ENCODE results near the gene KANSL1.
"Not testable (repeated sequence)": the region's sequence is repeated elsewhere in the genome, so short reads cannot be mapped to it uniquely, and the experiment has no call there.

The KANSL1 gene, protein sequence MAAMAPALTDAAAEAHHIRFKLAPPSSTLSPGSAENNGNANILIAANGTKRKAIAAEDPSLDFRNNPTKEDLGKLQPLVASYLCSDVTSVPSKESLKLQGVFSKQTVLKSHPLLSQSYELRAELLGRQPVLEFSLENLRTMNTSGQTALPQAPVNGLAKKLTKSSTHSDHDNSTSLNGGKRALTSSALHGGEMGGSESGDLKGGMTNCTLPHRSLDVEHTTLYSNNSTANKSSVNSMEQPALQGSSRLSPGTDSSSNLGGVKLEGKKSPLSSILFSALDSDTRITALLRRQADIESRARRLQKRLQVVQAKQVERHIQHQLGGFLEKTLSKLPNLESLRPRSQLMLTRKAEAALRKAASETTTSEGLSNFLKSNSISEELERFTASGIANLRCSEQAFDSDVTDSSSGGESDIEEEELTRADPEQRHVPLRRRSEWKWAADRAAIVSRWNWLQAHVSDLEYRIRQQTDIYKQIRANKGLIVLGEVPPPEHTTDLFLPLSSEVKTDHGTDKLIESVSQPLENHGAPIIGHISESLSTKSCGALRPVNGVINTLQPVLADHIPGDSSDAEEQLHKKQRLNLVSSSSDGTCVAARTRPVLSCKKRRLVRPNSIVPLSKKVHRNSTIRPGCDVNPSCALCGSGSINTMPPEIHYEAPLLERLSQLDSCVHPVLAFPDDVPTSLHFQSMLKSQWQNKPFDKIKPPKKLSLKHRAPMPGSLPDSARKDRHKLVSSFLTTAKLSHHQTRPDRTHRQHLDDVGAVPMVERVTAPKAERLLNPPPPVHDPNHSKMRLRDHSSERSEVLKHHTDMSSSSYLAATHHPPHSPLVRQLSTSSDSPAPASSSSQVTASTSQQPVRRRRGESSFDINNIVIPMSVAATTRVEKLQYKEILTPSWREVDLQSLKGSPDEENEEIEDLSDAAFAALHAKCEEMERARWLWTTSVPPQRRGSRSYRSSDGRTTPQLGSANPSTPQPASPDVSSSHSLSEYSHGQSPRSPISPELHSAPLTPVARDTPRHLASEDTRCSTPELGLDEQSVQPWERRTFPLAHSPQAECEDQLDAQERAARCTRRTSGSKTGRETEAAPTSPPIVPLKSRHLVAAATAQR (N-terminal part only)

DNA sequence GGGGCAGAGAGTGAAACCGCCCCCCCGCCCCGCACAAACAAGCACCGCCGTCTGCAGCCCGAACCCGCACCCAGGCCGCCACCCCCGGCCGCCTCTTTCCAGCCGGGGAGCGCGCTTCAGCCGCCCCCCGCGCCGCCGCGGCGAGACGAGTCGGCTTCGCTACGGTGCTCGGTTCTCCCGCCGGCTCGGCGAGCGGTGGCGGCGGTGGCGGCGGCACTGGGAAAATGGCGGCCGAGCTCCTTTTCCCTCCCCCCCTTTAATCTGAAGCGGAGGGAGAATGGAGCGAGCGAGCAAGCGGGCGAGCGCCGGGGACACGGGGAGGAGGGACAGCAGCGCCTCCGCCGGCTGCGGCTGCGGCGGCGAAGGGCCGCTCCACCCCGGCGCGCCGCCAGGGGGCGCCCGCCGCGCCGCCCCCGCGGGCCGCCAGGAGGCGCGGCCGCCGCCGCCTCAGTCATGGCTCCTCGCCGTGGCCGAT is at the start of gene KANSL1:
KANSL1 (minus strand) TSS at position 279 of the 475 bp plus-strand sequence. CDS start 21,286 bp downstream, outside the sequence.
- peak; percentile 87 for DNase-seq (ENCODE audit: low read depth)

DNA sequence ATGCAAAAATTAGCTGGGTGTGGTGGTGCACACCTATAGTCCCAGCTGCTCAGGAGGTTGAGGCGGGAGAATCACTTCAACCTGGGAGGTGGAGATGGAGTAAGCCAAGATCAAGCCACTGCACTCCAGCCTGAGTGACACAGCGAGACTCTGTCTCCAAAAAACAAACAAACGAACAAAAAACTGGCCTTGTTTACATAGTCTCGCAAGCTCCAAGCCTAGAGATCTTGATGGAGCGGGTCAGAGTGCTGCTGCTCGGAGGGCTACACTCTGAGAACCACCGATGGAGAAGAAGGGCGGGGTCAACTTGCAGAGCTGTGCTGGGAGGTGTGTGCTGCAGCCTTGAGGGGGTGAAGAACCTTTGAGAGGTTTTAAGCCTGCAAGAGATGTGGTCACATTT is 38.1 kb upstream of the KANSL1 start:
- DNase-seq (ENCODE audit: low read depth): not testable (repeated sequence)

DNA sequence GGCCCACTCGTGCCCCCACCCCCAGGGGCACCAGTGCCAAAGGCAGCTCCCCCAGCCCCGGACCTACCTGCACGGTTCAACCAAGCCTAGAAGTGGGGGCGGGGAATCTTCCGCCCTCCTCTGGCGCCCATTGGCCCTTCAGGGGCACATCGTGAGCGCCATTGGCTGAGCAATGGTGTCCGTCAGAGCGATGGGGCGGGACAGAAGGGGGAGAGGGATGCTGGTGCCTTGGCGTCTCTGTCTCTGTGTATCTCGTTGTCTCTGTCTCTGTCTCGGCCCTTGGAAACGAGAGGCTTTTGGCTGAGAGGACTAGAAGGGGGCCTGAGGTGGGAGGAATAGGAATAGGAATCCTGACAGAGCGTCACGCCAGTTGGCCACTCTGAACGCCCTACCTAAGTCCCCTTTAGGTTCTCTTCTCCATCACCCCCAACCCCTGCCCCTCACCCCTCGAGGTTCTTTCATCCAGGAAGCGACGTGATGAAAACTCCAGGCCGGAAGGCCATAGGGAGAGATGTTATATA is 32.1 kb upstream of the KANSL1 start:
- peak; percentile 92 for DNase-seq (ENCODE audit: low read depth)

DNA sequence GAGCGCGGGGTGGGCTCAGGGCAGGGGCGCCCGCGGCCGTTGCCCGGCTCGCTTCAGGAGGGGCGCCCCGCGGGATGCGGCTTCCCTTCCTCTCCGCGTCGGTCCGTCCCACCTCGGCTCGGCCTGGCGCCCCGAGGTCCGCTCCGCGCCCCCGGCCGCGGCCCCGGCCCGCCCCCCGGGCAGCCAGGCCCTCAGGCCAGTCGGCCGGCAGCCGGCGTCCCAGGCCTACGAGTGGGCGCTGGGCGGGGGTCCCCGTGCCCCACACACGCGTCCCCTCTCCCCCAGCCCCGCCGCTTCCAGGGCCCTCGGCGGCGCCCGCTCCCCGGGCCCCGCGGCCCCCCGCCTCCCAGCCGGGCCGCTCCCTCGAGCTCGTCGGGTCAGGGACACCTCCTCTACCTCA is 31.6 kb upstream of the KANSL1 start:
- DNase-seq (ENCODE audit: low read depth): not testable (repeated sequence)

DNA sequence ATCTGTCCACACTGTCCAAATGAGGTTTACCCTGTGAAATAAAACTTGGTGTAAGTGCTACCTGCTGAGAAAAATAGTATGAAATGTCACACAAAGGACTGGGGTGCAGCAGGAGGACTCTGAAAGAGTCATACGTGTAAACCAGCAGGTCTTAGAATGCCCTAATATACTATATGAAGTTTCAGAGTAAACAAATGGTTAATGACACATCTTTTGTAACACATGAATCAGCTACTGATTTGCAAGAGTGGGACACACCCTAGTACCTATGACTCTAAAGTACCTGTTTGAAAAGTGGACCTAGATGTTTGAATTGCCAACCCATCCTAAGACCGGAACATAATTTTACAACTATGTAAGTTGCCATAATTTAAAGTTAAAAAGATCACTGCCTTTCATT is 29.8 kb upstream of the KANSL1 start:
- DNase-seq (ENCODE audit: low read depth): not testable (repeated sequence)

DNA sequence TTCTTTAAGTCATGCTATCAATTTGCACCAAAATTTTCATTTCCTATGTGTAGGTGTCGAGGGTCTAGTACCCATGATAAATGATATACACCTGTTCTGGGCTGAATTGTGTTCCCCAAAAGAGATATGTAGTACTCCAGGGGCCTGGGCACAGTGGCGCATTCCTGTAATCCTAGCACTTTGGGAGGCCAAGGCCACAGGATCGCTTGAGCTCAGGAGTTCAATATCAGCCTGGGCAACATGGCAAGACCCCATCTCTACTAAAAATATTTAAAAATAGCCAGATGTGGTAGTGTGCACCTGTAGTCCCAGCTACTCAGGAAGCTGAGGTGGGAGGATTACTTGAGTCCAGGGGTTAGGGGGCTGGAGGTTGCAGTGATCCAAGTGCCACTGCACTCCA is 23.5 kb upstream of the KANSL1 start:
- DNase-seq (ENCODE audit: low read depth): no peak

DNA sequence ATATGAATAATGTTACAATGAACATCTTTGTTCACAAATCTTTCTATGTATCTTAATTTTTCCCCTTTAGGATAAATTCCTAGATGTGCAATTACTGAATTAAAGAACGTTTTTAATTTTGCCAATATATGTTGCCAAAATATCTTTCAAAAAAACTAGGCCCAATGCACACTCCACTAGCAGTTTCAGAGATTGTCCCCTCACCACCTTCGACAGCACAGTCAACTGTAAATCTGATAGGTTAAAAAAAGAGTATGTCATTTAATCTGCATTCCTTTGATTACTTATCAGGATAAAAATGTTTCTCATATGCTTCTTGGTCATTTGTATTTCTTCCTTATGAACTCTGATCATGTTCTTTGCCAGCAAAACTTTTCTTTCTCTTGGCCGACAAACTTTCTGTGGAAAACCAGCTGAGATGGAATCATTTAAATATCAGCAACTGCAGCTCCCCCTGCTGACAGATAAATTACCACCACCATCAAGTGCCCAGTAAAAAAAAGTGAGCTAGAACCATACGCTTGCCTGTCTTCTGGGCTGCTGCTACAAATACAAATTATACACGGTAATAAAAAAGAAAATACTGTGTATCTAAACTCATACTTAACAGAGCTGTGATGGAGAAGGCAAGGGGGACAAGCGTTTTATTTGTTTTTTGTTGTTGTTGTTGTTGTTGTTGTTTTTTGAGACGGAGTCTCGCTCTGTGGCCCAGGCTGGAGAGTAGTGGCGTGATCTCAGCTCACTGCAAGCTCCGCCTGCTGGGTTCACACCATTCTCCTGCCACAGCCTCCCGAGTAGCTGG is 19.6 kb upstream of the KANSL1 start:
- peak; percentile 56 for DNase-seq (ENCODE audit: low read depth)

DNA sequence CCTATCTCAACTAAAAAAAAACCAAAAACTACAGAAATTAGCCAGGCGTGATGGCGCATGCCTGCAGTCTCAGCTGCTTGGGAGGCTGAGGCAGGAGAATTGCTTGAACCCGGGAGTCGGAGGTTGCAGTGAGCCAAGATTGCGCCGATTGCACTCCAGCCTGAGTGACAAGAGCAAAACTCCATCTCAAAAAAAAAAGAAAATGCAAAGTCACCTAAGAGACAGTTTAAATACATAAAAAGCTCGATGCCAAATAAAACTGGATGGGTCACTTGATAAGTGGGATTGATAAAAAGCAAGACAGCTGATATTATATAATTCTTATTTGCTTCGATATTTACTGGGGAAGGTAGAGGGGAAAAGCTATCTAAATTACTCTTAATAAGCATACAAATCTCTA is 15.8 kb upstream of the KANSL1 start:
- DNase-seq (ENCODE audit: low read depth): no peak

DNA sequence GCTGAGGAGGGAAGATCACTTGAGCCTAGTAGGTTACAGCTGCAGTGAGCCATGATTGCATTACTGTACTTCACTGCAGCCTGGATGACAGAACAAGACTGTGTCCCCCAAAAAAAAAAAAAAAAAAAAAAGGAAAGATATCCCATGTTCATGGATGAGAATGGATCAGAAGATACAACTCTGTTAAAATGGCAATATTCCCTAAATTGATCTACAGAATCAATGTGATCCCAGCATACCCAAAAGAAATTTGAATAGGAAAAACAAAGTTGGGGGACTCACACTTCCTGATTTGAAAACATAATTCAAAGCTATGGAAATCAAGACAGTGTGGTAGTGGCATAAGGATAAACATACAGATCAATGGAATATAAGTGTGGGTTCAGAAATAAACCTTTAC is 12.7 kb upstream of the KANSL1 start:
- DNase-seq (ENCODE audit: low read depth): no peak

DNA sequence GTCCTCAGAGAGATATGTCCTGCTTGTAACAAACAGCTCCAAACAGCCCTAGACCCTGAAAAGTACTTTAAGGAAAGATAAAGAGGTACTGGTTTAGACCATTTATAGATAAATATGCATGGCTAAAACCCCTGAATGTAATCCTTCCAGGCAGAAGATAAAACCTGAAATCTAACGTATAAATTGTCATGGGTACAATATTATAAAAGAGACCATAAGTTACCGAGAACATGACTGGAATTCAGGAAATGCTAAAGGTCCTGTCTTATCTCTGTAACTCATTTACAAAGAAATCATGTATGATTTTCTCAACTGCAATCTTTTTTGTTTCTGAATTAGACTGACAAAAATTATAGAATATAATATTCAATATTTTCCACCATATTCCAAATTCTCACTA is 9.2 kb upstream of the KANSL1 start:
- no peak for DNase-seq (ENCODE audit: low read depth)

DNA sequence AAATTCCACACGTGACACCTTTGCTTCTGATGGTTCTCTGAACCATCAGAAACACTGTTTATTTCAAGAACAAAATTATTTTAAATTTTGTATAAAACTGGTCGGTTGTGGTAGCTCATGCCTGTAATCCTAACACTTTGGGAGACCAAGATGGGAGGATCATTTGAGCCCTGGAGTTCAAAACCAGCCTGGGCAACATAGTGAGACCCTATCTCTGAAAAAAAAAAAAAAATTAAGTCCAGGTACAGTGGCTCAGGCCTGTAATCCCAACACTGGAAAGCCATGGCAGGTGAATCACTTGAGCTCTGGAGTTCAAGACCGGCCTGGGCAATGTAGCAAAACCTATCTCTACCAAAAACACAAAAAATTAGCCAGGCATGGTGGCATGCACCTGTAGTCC is 8.3 kb upstream of the KANSL1 start:
- no peak for DNase-seq (ENCODE audit: low read depth)

DNA sequence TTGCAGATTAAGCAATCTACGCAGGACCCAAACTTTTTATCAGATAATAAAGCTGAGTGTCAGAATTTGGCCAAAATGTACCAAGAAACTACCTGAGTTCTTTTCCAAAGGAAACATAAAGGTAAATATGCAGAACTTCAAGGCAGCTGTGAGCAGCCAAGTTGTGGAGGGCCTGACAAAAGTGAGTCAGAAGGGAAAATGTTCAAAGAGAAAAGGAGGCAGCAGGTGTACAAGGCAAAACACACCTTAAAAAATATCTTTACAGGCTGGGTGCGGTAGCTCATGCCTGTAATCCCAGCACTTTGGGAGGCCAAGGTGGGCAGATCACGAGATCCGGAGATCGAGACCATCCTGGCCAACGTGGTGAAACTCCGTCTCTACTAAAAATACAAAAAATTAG is 7.0 kb upstream of the KANSL1 start:
- no peak for DNase-seq (ENCODE audit: low read depth)

DNA sequence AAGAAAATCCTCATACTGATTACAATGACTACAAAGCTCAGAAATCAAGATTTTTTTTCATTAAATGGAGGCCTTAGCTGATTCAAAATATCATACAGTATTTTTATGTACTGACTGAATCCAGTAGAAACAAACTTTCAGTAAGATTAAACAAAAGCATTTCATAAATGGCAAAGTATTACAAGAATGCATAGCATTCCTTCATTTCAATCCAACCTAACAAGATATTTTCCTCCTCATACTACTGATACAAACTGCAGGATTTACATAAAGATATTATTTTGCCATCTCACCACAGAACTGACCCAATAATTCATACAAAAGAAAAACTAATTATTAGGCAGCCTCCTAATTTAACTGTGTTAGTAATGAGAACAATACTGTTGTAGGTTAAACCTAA is 6.2 kb upstream of the KANSL1 start:
- no peak for DNase-seq (ENCODE audit: low read depth)

DNA sequence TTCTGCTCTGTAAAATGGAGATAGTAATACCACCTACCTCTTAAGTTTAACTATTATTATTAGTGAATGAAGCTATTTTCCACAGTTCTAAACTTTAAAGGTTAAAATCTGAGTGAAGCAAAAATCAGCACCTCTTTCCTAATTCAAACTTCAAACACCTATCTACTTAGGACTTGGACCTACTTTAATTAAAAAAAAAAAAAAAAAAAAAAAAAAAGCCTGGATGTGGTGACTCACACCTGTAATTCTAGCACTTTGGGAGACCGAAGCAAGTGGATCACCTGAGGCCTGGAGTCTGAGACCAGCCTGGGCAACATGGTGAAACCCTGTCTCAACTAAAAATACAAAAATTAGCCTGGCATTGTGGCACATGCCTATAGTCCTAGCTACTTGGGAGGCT is 5.0 kb upstream of the KANSL1 start:
- DNase-seq (ENCODE audit: low read depth): no peak

DNA sequence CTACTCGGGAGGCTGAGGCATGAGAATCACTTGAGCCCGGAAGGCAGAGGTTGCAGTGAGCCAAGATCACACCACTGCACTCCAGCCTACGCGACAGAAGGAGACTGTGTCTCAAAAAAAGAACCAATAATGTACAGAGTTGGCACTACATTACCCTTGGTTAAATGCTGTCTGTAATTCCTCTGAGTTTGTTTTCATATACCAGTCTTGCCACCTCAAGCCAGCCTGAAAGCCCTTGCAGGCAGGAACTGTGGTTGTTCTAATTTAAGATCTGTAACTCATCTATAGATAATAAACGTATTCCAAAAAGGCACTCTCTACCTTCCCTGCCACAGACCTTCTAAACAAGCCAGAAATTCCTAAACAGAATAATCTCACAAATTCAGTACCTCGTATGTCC is 4.3 kb upstream of the KANSL1 start:
- DNase-seq (ENCODE audit: low read depth): no peak

DNA sequence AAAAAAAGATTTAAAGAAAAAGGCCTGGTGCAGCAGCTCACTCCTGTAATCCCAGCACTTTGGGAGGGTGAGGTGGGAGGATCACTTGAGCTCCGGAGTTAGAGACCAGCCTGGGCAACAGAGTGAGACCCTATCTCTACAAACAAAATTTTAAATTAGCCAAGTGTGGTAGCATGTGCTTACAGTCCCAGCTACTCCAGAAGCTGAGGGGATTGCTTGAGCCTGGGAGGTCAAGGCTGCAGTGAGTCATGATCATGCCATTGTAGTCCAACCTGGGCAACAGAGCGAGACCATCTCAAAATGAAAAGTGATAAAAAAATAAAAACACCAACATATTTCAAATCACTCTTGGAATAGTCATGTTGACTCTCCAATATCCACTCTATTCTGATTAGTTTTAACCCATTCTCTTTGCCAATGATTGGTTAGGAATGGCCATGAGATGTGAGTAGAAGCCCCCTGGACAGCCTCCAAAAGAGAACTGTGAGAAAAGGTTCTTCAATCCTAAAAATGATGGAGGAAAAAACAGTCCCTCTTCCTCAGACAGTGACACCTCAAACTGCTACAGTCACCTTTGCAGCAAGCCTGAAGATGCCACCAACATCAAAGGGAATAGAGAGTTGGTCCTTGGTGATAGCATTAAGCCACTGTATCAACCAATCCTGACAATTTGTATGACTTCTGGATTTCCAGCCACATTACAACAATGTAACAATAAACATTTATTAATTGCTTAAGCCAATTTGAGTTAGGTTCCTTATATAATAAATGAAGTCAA is 2.9 kb upstream of the KANSL1 start:
- DNase-seq (ENCODE audit: low read depth): no peak

DNA sequence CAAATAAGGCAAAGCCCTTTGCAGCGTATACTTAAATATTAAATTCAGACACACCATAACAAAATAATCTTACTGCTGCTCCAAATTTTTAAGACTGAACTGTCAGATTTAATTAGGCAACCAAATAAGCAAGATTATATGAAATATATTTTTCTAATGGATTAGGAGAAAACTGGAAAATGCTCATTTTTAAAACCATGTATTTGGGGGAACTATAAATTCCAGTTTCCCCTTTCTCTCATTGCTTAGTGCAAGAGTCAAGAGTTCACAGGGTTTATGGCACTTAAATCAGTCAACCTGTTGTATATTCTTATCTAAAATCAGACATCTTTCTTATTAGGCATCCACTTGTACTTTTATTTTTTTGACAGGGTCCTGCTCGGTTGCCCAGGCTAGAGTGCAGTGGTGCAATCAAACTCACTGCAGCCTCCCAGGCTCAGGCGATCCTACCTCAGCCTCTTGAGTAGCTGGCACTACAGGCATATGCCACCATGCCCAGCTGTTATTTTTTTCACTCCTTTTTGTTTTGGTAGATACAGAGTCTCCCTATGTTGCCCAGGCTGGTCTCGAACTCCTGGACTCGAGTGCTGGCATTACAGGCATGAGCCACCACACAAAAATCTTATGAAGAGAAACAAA is 2.1 kb upstream of the KANSL1 start:
- DNase-seq (ENCODE audit: low read depth): no peak

DNA sequence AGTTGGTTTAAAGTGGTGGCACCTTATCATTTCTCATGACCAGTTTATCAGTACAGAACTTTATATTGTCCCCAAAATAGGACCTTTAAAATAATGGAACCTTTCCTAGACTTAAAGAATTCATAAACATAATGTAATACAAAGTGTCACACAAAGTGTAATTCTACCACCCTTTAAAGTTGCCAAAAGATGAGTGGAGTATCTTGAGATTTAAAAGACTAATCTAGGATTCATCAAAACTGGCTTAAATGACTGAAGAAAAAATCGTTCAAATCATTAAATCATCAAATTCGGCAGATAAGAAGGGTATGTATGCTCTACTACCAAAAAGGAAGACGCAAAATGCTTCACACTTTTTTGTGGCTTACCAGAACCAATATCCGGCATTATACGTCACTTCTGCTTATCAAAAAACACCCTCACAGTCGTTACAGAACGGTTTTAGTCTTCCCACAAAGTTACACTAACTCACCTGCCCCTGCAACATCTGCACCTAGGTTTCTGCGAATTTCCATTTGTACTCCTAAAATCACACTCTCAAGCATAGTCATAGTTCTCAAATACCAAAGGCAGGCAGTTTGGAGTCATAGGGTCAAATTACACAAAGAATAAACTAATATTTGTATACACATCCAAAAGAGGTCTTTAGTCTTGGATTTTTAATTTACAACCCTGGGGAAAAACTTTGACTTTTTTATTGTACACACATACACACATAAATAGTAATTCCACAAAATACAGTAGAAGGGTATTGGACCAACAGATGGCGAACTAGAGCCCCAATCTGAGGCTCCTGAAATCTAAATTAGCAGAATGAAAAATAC is 1.4 kb upstream of the KANSL1 start:
- DNase-seq (ENCODE audit: low read depth): peak; percentile 51
